ENCODE measurements around the gene NKX1-2.
"Not testable (repeated sequence)": the region's sequence is repeated elsewhere in the genome, so short reads cannot be mapped to it uniquely, and the experiment has no call there.

- not testable (repeated sequence) for TF ChIP-seq CTCF (IDR thresholded peaks at IDR 0.05); ZFX (IDR thresholded peaks at IDR 0.05; ENCODE audit: borderline replicate concordance)
Measured at GRCh38 chr10:124435683-124436082, 14.2 kb downstream of the NKX1-2 start.
